Glomerular endothelial cell (primary cell): ENCODE data around the gene CCDC13. TPM values are rescaled to one million over a fixed set of nuclear protein-coding genes. Genes with fewer than 3 reads are reported as not detected.

Experiments used
- DNase-seq: peaks from one replicate; pipeline ENCODE4 v3.0.0-alpha.2; 2011; ENCODE audit warnings: low read depth, low spot score; ENCODE audit errors: extremely low read depth
- total RNA-seq: library from RNA; depleted of rRNA; stranded (reverse); fragments of >200 nt; gene quantifications from 2 replicates; pipeline ENCODE4 v1.2.3, GENCODE V29; 2015

CCDC13 gene
- total RNA-seq, 1 donor from 2014 or later = 0.47 TPM

DNA sequence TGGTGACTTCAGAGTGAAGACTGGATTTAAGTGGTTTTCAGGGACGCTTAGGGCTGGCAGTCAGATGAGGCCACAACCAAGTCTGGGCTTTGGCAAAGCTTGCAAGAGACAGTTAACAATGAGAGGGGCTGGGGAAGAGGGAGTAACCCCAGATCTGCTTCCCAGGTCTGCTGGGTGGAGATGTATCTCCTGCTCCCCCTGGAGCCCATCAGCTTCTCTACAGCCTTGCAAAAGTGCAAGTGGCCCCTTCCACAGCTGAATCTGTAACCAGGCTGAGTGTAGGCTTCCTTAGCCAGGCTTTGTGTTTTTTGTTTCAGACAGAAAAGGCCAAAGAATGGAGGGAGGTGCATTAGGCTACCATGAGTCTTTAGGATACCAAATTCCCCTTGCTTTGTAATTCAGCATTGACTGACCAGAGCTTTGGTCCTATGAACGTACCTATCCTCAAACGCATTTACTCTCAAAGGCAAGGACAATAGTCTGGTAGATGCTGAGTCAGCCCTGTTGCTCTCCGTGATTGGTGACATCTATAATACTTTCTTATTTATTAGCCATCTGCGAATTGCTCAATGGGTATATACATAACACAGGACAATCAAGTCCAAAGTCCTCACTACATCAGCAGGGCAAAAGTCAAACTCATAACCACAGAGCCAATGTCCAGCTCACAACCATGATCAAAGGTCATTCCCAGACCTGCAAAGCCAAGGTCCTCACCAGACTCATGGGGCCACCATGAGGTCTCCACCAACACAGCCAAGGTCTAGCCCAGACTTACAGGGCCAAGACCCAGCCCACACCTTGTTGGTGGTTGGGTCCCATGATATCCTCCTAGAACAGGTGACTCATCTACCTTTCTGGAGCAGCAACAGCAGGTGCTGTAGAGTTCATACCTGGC lies 17.1 kb downstream of the CCDC13 start:
- no peak for DNase-seq

GRCh38 chr3:42753757-42754156 lies 19.3 kb downstream of the CCDC13 start:
- no peak for DNase-seq

- no peak for DNase-seq
Measured at GRCh38 chr3:42752961-42753360, 20.1 kb downstream of the CCDC13 start.

DNA sequence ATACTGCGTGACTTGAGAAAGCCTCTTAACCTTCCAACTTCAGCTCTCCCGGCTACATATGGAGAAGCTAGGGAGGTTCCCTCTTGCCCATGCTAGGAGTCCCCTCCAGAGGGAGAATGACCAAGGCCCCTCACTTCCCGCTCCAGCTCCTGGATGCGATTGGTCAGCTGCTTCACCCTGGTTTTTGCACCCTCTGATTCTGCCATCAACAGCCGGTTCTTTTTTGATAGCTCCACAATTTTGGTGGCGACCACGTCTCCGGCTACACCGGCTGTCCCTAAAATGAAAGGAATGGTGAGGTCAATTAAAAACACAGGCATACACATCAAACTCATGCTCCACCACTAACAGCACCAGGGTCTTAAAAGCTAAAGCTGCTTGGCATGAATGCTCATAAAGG lies 20.6 kb downstream of the CCDC13 start:
- DNase-seq = no peak

DNA sequence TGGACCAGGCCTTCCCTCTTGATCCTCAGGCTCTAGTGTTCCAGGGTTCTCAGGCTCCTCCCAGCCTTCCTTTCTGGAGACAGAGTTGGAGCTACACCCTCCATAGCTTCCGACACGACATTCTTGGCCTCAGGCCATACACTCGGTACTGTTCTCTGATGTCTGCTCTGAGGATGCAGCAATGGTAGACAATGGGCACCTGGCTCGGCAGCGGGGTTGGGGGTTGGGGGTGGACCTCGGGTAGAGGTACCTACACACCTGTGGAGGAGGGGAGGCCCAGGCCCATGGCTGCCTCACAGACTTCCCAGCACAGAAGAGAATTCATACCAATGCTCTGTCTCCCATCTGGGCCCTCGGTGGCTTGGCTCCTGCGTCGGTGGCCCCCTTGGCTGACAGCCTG lies 21.4 kb downstream of the CCDC13 start:
- DNase-seq = no peak

GRCh38 chr3:42750834-42751233 lies 22.2 kb downstream of the CCDC13 start:
- DNase-seq = no peak

GRCh38 chr3:42749753-42750231 lies 23.3 kb downstream of the CCDC13 start:
- DNase-seq = no peak

DNA sequence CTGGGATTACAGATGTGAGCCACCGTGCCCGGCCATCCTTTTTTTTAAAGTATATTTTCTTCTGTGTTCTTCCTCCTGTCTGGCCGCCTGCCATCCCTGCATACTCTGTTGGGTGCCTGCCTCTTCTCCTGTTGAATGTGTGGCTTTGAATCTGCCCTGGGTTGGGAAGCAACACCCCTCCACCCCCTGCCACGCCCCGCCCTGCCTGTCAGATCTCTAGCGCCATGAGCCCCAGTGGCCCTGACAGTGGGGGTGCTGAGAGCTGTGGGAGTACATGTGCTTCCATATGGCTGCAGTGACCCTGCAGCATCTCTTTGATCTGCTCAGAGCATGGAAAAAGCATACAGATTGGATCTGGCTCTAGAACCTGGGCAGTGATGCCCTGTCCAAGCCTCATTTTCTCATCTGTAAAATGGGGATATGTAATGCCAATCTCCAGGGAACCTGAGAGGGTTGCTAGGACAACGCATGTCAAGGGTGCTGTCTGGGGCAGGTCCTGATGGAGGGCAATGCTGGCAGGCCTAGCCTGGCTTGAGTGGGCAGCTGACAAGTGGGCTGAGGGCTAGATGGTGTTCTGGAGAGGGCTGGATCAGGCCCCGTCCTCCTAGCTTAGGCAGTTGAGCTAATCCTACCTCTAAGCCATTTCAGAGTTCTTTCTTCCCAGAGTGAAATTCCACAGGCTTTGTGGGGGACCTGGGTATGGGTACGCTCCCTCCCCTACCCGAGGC lies 23.9 kb downstream of the CCDC13 start:
- no peak for DNase-seq

DNA sequence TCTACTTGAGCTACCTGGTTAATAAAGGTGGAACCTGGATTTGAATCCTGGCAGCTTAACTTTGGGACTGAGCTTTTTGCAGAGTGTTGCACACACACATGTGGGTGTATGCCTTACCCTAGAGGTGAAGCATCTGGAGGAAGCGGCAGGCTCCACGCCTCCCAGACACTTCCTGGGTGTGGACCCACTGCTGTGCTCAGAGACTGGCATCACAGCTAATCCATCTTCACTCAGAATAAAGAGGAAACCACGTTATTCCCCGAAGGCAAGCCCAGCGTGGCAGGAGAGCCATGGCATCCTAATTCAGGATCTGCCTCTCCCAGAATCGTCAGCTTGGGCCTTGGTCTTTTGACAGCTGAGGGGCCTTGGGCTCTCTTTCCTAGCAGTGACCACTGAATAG lies 25.5 kb downstream of the CCDC13 start:
- DNase-seq = no peak

DNA sequence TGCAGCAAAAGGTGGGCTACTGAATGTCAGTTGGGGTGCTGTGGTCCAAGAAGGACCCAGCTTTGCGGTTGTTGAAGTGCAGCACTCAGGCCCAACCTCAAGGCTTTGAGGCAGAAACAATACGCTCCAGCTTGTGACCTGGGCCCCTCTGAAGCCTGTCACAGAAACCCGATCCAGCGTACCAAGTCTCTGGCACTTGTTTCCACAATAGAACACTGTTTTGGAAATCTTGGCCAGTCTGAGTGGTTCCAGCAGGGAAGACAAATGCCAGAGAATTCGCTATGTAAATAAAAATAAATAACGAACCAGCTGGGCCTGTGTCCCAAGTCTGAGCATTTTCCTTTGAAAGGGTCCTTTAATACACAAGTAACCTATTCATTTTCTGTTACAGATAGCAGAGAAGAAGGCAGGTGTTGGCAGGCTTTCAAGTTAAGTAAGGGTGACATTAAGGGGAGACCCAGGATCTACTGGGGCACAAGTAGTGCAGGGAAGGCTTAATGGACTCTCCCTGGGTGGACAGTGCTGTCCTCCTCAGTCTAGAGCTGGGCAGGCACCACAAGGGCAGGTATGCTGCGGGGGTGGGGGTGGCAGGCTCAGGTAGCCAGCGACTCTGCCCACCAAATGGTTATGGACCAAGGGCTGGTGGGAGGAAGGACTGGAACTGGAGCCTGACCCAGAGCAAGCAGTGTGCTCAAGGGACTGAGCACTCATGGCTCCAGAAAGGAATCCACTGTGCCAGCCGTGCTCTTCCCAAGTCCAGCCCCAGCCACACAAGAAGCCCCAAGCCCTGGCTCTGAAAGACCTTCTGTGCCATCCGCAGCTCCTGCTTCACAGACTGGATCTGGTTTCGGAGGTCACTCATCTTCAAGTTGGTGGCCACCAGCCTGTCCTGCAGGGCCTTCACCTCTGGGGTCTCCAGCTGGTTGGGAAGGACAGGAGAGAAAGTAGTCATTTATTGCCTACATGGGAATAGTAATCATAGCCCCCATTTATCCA lies 26.3 kb downstream of the CCDC13 start:
- DNase-seq = no peak

DNA sequence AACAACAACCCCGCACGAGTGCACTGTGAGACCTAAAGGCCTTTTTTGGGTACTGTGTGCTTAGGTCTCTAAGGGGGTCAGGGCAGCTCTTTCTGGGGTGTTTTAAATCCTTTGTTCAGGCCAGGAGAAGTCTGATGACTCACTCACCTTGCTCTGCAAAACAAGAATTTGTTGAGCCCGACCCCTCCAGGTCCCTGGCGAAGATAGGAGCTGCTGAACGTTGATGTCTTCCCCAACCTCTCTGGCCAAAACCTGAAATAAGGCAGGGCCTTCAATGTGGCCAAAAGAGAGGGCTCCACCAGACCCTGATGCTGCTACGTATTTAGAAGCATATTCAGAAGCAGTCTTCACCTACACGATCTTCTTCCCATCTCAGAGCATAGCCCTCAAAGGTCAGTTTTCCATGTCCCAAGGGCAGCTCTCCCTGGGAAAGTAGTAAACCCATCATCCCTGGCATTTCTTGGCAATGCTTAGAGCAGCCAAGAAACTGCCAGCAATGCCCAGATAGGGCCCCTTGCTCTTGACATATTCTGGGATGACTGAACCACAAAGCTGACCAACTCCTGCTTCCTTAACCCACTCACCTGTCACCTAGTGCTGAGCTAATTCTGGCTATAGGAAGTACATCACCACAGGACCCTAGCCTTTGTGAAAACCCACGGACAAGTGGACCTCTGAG lies 27.1 kb downstream of the CCDC13 start:
- no peak for DNase-seq

GRCh38 chr3:42745291-42745745 lies 27.7 kb downstream of the CCDC13 start:
- no peak for DNase-seq

- no peak for DNase-seq
Measured at GRCh38 chr3:42743204-42743995, 29.7 kb downstream of the CCDC13 start.

DNA sequence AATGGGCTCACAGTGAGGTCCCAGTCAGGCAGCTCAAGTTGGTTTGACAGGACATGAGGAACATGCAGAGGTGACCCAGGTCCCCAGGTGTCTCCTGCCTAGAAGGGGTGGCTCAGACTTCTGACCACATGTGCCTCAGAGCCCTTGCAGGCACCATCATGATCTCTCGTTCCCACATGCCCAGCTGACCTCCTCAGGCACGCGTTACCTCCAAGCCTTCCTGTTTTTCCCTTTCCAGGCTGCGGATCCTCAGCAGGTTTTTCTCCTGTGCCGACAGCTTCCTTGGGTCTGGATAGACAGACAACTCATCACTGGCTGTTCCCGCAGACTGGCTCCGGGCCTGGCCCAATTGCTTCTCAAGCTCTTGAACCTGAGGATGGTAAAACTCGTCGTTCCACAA lies 30.4 kb downstream of the CCDC13 start:
- DNase-seq = no peak

- DNase-seq = no peak
Measured at GRCh38 chr3:42742259-42742658, 30.8 kb downstream of the CCDC13 start.

GRCh38 chr3:42741796-42742195 lies 31.3 kb downstream of the CCDC13 start:
- DNase-seq = no peak

DNA sequence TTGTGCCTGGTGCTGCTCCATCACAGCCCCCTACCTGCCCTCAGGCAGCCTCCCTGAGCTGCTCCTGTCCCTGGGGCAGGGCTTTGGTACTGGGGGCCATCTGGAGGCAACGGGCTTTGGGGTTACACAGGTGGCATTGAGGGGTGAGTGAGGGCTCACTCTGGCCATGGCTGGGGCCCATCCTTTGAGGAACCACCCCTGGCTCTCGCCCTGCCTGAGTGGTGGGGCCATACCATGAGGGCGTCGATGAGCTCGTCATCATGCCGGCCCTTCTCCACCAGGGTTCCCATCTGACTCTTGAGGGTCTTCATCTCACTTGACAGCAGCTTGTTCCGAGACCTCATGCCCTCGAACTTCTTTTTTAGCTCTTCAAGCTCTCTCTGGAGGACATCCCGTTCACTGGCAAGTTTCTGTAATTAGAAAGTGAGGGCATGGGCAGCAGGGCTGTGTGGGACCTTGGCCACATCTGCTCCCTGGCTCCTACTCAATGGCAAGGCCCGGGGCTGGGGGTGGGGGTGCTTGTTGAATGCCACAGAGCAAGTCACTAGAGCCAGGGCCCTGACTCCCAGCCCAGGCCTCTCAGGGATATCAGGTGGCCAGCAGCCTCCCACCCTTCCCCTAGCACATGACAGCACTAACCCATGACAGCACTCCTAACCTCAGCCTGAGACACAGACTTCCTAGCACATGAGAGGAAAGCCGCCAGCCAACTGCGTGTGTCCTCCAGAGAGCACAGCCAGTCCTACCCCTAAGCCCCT lies 33.5 kb downstream of the CCDC13 start:
- DNase-seq = no peak

- DNase-seq = no peak
Measured at GRCh38 chr3:42736531-42736930, 36.5 kb downstream of the CCDC13 start.

DNA sequence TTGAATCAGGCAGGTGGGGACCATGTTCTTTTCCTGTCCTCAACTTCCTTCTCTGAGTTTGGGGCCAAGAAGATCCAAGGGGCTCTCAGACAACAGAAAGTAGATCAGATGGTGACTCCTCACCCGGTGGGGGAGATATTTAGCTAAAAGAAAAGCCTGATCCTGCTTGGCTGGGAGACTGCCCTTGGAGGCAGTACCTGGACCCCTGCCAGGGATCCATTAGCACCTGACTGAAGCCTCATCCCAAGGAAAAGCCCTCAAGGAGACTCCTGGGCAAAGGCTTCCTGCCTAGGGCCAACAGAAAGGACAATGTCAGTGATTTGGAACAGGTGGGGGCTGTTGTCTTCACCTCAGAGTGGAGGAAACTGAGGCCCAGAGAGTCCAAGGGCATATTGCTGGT lies 37.0 kb downstream of the CCDC13 start:
- no peak for DNase-seq
